Spleen (tissue), 7 donors: ENCODE results near the gene CDKN1C.

Experiments
- POLR2A ChIP-seq, 3 donors: fragments of 450-650 bp; IDR thresholded peaks; one replicate each; pipeline ENCODE4 v1.5.1; 2017; ENCODE audit warnings: antibody characterized with exemption in 3 of 3, mild to moderate bottlenecking in 1 of 3
- TF ChIP-seq, protein P1 (sequence below), 11 experiments: fragments of 200-600 bp in 7 of 11; fragments of 450-650 bp in 4 of 11; sonication (generic) in 4 of 11; IDR thresholded peaks in 8 of 11; conservative IDR thresholded peaks in 3 of 11; 1 replicate in 7 of 11; 2 replicates in 4 of 11; pipeline versions ENCODE4 v1.4.0 to v1.8.0; 2016 to 2021; ENCODE audit warnings: antibody characterized with exemption in 11 of 11, inconsistent platforms in 4 of 11, mild to moderate bottlenecking in 1 of 11
- donor health status: DM: no; HTN: no; CAD: no; lungs with moderate emphysema.
- donor health status: DM: no; HTN: no; CAD: no.
- donor health status: DM: no; HTN: no; CAD: no.

DNA sequence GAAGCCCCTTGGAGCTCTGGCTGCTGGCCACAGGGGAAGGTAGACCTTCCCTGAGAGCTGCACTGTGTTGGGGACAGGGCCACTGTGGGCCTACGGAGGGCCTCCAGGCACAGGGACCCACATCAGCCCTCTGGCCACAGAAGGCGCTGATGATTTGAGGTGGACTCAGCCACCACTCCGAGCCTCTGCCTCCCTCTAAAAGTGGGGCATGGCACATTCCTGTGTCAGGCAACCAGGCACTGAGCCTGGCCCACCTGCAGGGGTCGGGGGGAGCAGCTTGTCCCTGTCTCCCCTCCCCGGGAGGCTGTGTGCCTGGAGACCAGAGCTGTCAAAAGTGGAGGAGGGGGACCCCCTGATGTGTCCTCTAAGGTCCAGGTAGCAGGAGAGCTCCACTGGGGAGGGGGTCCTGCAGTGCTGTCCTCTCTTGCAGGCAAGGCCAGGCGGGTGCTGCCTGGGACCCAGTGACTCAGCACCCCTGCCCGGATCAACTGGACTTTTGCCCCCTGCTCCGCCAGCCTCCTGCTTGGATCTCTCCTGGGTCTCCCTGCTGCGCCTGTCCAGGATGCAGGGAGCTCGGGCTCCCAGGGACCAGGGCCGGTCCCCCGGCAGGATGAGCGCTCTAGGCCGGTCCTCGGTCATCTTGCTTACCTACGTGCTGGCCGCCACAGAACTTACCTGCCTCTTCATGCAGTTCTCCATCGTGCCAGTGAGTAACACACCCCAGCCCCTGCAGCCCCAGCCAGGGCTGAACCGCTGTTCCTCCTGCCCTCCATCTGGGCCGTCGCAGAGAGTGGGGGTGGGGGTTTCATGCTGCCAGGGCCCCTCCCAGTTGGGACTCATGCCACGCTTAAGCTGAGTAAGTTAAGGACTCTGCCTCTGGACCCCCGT lies 17.5 kb upstream of the CDKN1C start:
- no peak for TF ChIP-seq POLR2A (IDR thresholded peaks at IDR 0.05)
- TF ChIP-seq, protein P1, sequence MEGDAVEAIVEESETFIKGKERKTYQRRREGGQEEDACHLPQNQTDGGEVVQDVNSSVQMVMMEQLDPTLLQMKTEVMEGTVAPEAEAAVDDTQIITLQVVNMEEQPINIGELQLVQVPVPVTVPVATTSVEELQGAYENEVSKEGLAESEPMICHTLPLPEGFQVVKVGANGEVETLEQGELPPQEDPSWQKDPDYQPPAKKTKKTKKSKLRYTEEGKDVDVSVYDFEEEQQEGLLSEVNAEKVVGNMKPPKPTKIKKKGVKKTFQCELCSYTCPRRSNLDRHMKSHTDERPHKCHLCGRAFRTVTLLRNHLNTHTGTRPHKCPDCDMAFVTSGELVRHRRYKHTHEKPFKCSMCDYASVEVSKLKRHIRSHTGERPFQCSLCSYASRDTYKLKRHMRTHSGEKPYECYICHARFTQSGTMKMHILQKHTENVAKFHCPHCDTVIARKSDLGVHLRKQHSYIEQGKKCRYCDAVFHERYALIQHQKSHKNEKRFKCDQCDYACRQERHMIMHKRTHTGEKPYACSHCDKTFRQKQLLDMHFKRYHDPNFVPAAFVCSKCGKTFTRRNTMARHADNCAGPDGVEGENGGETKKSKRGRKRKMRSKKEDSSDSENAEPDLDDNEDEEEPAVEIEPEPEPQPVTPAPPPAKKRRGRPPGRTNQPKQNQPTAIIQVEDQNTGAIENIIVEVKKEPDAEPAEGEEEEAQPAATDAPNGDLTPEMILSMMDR (IDR thresholded peaks at IDR 0.05 in 8 of 11, conservative IDR thresholded peaks at IDR 0.05 in 3 of 11): no peak
